ENCODE data around the gene PIP4K2C.
"Not testable (repeated sequence)": the region's sequence is repeated elsewhere in the genome, so short reads cannot be mapped to it uniquely, and the experiment has no call there.

Gene PIP4K2C

DNA sequence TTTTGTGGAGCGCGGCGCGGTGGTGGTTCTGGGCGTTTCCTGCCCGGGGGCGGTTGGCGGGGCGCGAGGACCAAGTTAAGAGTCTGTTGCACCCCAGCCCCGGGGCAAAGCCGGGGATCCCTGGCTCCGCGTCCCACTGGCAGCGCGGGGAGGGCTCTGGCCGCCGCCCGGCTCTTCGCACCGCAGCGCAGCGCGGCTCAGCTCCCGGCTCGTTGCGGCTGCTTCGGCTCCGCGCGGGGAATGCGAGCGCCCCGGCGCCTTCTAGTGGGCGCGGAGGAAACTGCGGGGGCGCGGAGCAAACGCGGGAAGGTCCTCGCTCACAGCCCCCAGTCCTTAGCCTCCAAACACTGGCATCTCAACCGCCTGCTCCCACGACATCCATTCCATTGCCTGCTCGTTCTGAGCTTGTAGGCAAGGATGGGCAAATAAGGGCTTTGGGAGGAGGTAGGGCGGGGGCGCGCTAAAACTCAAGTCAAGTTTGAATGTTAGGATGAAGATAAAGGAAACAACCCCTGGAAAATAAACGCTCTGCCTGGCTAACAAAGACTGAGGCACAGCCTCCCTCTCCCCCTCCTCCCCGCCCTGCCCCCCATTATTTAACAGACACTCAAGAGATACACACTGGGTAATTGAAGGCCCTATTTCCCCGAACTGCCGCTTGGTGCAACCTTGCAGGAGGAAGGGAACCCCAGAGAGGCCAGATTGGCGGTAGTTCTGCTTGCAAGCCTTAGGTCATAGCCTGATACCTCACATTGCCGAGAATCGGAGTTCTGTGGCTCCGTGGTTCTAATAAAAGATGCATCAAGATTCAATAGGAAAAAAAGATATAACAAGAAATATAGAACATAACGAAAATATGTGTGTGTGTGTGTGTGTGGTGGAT, 42.2 kb downstream of the PIP4K2C start, which contains the start of gene B4GALNT1:
Gene B4GALNT1 (minus strand): TSS at position 244 of the 883 bp plus-strand sequence. CDS start 1,069 bp downstream, outside the sequence.
- in situ Hi-C loops (cut with MboI; ENCODE audit: low sequenced_read_pairs) = no loop called here

GRCh38 chr12:57636731-57637130, 45.7 kb downstream of the PIP4K2C start:
- in situ Hi-C loops (cut with MboI; ENCODE audit: low sequenced_read_pairs) = not testable (repeated sequence)

- in situ Hi-C loops (cut with MboI; ENCODE audit: low sequenced_read_pairs) = no loop called here
Measured at GRCh38 chr12:57637364-57637763, 46.4 kb downstream of the PIP4K2C start.

DNA sequence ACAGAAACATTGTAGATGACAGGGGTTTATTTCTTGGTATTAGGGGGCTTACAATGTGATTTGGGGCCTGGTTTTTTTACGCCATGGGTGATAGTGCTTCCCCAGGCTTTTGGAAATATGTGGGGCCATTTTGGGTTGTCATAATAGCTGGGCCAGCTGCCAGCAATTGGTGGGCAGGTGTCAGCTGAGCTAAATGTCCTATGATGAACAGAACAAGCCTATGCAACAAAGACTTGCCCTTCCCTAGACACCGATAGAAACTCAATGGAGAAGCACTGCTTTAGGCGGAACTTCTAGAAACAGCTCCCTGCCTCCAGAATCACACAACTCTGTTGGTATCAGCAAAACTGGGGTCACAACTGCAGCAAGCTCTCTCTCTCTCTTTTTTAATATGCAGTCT, 47.1 kb downstream of the PIP4K2C start:
- in situ Hi-C loops (cut with MboI; ENCODE audit: low sequenced_read_pairs) = no loop called here

DNA sequence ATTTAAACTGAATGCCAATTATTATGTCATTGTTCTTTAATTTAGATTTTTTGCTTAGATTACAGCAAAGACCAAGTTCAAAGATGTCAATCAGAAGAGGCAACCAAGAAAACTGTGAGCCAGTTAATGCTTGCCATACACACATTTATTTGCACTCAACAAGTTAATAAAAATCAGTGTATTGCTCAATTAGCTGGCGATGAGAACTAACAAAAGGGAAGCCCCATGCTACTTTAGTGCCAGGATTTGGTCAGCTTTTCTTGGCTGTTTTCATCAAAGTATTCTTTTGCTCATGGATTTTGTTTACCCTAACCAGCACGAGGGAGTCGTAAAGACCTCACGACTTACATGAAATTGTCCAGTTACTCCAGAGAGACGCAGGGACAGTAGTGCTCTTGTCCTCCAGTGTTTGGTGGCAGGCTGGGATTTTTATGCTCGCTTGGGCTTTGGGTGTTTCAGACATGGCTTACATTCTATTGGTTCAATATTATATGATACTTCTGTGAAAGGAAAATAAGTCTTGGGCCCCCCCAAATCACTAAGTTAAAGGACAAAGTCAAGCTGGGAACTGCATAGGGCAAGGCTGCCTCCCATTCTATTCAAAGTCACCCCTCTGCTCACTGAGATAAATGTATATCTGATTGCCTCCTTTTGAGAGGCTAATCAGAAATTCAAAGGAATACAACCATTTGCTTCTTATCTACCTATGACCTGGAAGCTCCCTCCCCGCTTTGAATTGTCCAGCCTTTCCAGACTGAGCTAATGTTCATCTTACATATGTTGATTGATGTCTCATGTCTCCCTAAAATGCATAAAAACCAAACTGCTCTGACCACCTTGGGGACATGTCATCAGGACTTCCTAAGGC, 49.4 kb downstream of the PIP4K2C start:
- in situ Hi-C loops (cut with MboI; ENCODE audit: low sequenced_read_pairs) = no loop called here

- in situ Hi-C loops (cut with MboI; ENCODE audit: low sequenced_read_pairs) = no loop called here
Measured at GRCh38 chr12:57641699-57642442, 50.9 kb downstream of the PIP4K2C start.

- in situ Hi-C loops (cut with MboI; ENCODE audit: low sequenced_read_pairs) = not testable (repeated sequence)
Measured at GRCh38 chr12:57645990-57646658, 55.1 kb downstream of the PIP4K2C start.

DNA sequence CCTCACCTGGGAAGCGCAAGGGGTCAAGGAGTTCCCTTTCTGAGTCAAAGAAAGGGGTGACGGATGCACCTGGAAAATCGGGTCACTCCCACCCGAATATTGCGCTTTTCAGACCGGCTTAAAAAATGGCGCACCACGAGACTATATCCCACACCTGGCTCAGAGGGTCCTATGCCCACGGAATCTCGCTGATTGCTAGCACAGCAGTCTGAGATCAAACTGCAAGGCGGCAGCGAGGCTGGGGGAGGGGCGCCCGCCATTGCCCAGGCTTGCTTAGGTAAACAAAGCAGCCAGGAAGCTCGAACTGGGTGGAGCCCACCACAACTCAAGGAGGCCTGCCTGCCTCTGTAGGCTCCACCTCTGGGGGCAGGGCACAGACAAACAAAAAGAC, 55.7 kb downstream of the PIP4K2C start:
- in situ Hi-C loops (cut with MboI; ENCODE audit: low sequenced_read_pairs) = not testable (repeated sequence)
